Non-pigmented ciliary epithelial cell (primary cell): ENCODE results near the gene TSPAN5.
A peak's percentile ranks its signal among the peaks of the same experiment; 100 is the strongest.

Source experiments
- DNase-seq: peaks from one replicate; pipeline ENCODE4 v3.0.0-alpha.2; 2010; ENCODE audit warnings: low read depth

Gene TSPAN5

GRCh38 chr4:98673288-98673644 lies 14.9 kb upstream of the TSPAN5 start:
- no peak for DNase-seq

- DNase-seq = no peak
These were observed 14.3 kb upstream of the TSPAN5 start for GRCh38 chr4:98672583-98673287.

- no peak for DNase-seq
These were observed 12.7 kb upstream of the TSPAN5 start for GRCh38 chr4:98671131-98671530.

- DNase-seq = no peak
These were observed 11.8 kb upstream of the TSPAN5 start for GRCh38 chr4:98670186-98670585.

GRCh38 chr4:98669577-98669976 lies 11.2 kb upstream of the TSPAN5 start:
- no peak for DNase-seq

GRCh38 chr4:98664959-98665358 lies 6.5 kb upstream of the TSPAN5 start:
- no peak for DNase-seq

GRCh38 chr4:98663226-98664006 lies 5.0 kb upstream of the TSPAN5 start:
- no peak for DNase-seq

- no peak for DNase-seq
These were observed 4.3 kb upstream of the TSPAN5 start for GRCh38 chr4:98662626-98663225.

GRCh38 chr4:98662055-98662453 lies 3.6 kb upstream of the TSPAN5 start:
- no peak for DNase-seq

GRCh38 chr4:98661371-98662054 lies 3.1 kb upstream of the TSPAN5 start:
- DNase-seq = no peak

- DNase-seq = no peak
These were observed 1.5 kb upstream of the TSPAN5 start for GRCh38 chr4:98659741-98660462.

- no peak for DNase-seq
These were observed 738 bp upstream of the TSPAN5 start for GRCh38 chr4:98659106-98659592.

GRCh38 chr4:98657531-98658286 lies 702 bp downstream of the TSPAN5 start:
- DNase-seq = no peak

GRCh38 chr4:98656886-98657285 lies 1.5 kb downstream of the TSPAN5 start:
- no peak for DNase-seq

GRCh38 chr4:98656443-98656842 lies 2.0 kb downstream of the TSPAN5 start:
- DNase-seq = no peak

GRCh38 chr4:98653890-98654867 lies 4.2 kb downstream of the TSPAN5 start:
- peak; percentile 86 for DNase-seq

GRCh38 chr4:98652996-98653395 lies 5.4 kb downstream of the TSPAN5 start:
- no peak for DNase-seq

GRCh38 chr4:98648602-98649001 lies 9.8 kb downstream of the TSPAN5 start:
- no peak for DNase-seq

- no peak for DNase-seq
These were observed 12.0 kb downstream of the TSPAN5 start for GRCh38 chr4:98646422-98646821.

- DNase-seq = no peak
These were observed 12.9 kb downstream of the TSPAN5 start for GRCh38 chr4:98645527-98645926.
